GM12872 (cell line): ENCODE measurements around the gene BNIP5.

ENCODE experiments used
- CTCF ChIP-seq: IDR thresholded peaks from 3 replicates; pipeline ENCODE4 v1.5.1; 2011; ENCODE audit warnings: low read depth, mild to moderate bottlenecking, low read length, moderate library complexity; ENCODE audit not compliant: insufficient read depth

Gene BNIP5

GRCh38 chr6:36336779-36337241 lies at the start of gene BNIP5:
BNIP5 (minus strand) TSS chr6:36336888; CDS start chr6:36330690, 6,198 bp downstream.
- no peak for TF ChIP-seq CTCF

- TF ChIP-seq CTCF = no peak
Observed at GRCh38 chr6:36384095-36384494, 47.4 kb upstream of the BNIP5 start.

- no peak for TF ChIP-seq CTCF
Observed at GRCh38 chr6:36383606-36384005, 46.9 kb upstream of the BNIP5 start.

- no peak for TF ChIP-seq CTCF
Observed at GRCh38 chr6:36382976-36383375, 46.3 kb upstream of the BNIP5 start.

- no peak for TF ChIP-seq CTCF
Observed at GRCh38 chr6:36381502-36382389, 45.1 kb upstream of the BNIP5 start.

- TF ChIP-seq CTCF = no peak
Observed at GRCh38 chr6:36380166-36380565, 43.5 kb upstream of the BNIP5 start.

- no peak for TF ChIP-seq CTCF
Observed at GRCh38 chr6:36378936-36379335, 42.2 kb upstream of the BNIP5 start.
